Neutrophil (primary cell): ENCODE data around the gene KHDC1.

ENCODE experiments used
- H3K27ac ChIP-seq: fragments of 200-600 bp; sonication (generic); 2 replicates; pipeline ENCODE4 v1.5.1; 2016; ENCODE audit warnings: mild to moderate bottlenecking, moderate library complexity
- H3K27me3 ChIP-seq: fragments of 200-600 bp; sonication (generic); 2 replicates; pipeline ENCODE4 v1.6.0; 2016; ENCODE audit warnings: mild to moderate bottlenecking
- H3K36me3 ChIP-seq: fragments of 200-600 bp; sonication (generic); 2 replicates; pipeline ENCODE4 v1.5.1; 2017
- H3K4me1 ChIP-seq, 2 experiments: fragments of 200-600 bp in 1 of 2; sonication (generic) in 1 of 2; 1 replicate in 1 of 2; 2 replicates in 1 of 2; pipeline versions ENCODE4 v1.5.1 to v1.6.1; 2013 to 2016; ENCODE audit warnings: low read depth in 1 of 2, low read length in 1 of 2, mild to moderate bottlenecking in 1 of 2, moderate library complexity in 1 of 2; ENCODE audit not compliant: control insufficient read depth in 1 of 2, insufficient read depth in 1 of 2
- H3K4me3 ChIP-seq, 2 experiments: fragments of 200-600 bp in 1 of 2; sonication (generic) in 1 of 2; 1 replicate in 1 of 2; 2 replicates in 1 of 2; pipeline ENCODE4 v1.5.1; 2013 to 2016; ENCODE audit warnings: low read depth in 1 of 2, low read length in 1 of 2, mild to moderate bottlenecking in 1 of 2, moderate library complexity in 1 of 2
- H3K9me3 ChIP-seq: fragments of 200-600 bp; sonication (generic); 2 replicates; pipeline ENCODE4 v1.5.1; 2016
- TF ChIP-seq, protein P1 (sequence below): fragments of 200-600 bp; sonication (generic); IDR thresholded peaks from 2 replicates; pipeline ENCODE4 v1.5.1; 2016; ENCODE audit warnings: antibody characterized with exemption

Gene KHDC1

DNA sequence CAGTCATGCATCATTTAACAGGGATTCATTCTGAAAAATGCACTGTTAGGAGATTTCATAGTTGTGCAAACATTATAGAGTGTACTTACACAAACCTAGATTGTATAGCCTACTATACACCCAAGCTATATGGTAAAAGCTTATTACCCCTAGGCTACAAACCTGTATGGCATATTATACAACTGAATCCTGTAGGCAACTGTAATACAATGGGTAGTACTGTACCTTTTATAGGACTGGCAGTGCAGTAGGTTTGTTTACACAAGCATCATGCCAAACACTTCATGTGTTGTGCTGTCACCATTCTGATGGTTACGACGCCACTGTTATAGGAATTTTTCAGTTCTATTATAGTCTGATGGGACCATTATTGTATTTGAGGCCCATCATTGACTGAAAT, 39.3 kb upstream of the KHDC1 start:
- H3K4me1 ChIP-seq = no peaks in the 10 kb centered on the region
- H3K36me3 ChIP-seq = no peaks in the 10 kb centered on the region
- TF ChIP-seq, protein P1, sequence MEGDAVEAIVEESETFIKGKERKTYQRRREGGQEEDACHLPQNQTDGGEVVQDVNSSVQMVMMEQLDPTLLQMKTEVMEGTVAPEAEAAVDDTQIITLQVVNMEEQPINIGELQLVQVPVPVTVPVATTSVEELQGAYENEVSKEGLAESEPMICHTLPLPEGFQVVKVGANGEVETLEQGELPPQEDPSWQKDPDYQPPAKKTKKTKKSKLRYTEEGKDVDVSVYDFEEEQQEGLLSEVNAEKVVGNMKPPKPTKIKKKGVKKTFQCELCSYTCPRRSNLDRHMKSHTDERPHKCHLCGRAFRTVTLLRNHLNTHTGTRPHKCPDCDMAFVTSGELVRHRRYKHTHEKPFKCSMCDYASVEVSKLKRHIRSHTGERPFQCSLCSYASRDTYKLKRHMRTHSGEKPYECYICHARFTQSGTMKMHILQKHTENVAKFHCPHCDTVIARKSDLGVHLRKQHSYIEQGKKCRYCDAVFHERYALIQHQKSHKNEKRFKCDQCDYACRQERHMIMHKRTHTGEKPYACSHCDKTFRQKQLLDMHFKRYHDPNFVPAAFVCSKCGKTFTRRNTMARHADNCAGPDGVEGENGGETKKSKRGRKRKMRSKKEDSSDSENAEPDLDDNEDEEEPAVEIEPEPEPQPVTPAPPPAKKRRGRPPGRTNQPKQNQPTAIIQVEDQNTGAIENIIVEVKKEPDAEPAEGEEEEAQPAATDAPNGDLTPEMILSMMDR = no peak
- H3K27me3 ChIP-seq = peaks cover 13% of the 10 kb centered on the region
- no peak overlapping the region for H3K4me3 ChIP-seq
- H3K9me3 ChIP-seq = no peaks in the 10 kb centered on the region
- H3K27ac ChIP-seq = no peak overlapping the region

DNA sequence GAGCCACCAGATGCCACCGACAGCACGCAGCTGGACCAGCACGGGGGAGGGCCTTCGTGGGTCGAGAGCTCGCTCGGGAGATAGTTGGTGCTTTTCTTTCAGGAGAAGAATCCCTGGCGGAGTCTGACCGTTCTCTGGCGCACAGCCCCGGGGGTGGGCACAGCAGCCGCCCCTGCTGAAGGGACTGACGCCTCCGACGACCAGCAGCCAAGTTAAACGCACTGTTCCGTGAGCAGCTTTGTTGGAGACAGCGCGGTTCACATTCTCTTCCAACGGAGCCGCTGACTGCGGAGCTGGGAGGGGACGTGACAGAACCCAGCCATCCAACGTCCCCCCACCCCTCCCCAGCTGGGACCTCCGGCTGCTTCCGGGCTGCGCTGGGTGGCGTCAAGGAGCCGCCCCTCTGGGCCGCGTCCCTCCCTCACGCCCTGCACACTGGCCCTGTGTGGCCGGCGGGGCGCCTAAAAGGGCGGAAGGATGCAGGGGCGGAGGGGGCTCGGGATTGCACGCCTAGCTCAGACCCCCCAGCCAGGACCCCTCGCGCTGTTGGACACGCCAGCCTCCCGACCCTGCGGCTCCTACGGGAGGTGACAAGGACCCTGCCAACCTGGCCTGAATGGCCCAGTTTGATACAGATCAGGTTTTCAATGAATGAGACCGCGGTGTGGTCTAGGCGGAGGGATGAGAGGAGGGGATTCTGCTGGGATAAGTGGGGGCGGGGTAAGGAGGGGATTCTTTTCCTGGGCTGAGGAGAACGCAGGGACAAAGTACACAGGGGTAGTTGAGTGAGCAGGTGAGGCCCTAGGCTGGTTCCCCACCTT, 36.4 kb upstream of the KHDC1 start:
- H3K4me3 ChIP-seq = no peak overlapping the region
- peaks cover 13% of the 10 kb centered on the region for H3K27me3 ChIP-seq
- no peaks in the 10 kb centered on the region for H3K36me3 ChIP-seq
- H3K9me3 ChIP-seq = no peaks in the 10 kb centered on the region
- TF ChIP-seq, protein P1 = no peak
- H3K4me1 ChIP-seq = no peaks in the 10 kb centered on the region
- H3K27ac ChIP-seq = no peak overlapping the region

DNA sequence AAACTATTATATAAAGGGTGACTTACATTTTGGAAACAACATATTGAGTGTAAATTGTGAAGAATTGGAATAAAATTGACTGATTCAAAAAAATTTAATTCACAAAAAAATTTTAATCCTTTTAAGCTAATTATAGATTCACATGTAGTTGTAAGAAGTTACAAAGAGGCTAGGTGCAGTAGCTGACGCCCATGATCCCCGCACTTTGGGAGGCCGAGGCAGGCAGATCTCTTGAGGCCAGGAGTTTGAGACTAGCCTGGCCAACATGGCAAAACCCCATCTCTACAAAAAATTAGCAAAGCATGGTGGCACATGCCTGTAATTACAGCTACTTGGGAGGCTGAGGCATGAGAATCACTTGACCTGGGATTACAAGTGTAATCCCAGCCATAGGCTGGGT, 30.3 kb upstream of the KHDC1 start:
- Histone ChIP-seq H3K4me1 (no peaks in the 10 kb centered on the region), H3K9me3 (no peaks in the 10 kb centered on the region), H3K36me3 (no peaks in the 10 kb centered on the region), H3K4me3 (no peak overlapping the region), H3K27ac (no peak overlapping the region), H3K27me3 (no peaks in the 10 kb centered on the region)
- TF ChIP-seq, protein P1 = no peak

DNA sequence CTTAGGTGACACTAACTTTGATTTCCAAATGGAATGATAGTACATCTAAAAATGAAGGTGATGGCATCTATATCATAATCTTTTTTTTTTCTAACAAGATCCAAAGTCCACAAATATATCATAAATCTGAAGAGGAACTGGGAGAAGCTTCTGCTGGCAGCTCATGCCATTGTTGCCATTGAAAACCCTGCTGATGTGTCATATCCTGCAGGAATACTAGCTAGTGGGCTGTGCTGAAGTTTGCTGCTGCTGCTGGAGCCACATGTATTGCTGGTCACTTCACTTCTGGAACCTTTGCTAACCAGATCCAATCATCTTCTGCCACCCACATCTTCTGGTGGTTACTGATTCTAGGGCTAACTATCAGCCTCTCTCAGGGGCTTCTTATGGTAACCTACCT, 27.4 kb upstream of the KHDC1 start:
- Histone ChIP-seq H3K27ac (no peak overlapping the region), H3K27me3 (no peaks in the 10 kb centered on the region), H3K4me3 (no peak overlapping the region), H3K36me3 (no peaks in the 10 kb centered on the region), H3K4me1 (no peaks in the 10 kb centered on the region), H3K9me3 (no peaks in the 10 kb centered on the region)
- TF ChIP-seq, protein P1 = no peak

DNA sequence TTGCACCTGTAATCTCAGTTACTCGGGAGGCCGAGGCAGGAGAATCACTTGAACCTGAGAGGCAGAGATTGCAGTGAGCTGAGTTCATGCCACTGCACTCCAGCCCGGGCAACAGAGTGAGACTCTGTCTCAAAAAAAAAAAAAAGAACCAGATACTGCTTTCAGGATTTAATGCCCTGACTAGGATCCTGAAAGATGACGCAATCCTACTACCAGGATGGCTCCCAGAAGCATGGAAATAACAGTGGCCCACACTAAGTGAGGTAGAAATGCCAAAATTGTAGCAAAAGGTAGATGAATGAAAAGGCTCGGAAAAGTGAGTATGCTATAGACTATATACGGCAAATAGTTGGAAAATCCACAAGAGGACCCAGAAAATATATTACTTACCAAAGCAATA, 23.8 kb upstream of the KHDC1 start:
- no peaks in the 10 kb centered on the region for H3K27me3 ChIP-seq
- H3K4me3 ChIP-seq = no peak overlapping the region
- no peaks in the 10 kb centered on the region for H3K36me3 ChIP-seq
- no peaks in the 10 kb centered on the region for H3K4me1 ChIP-seq
- TF ChIP-seq, protein P1 = no peak
- H3K9me3 ChIP-seq = no peaks in the 10 kb centered on the region
- H3K27ac ChIP-seq = no peak overlapping the region
